Vagina (tissue), 2 donors: Measurements from ENCODE around the gene EBF3.

Source experiments
- CTCF ChIP-seq, 3 experiments: fragments of 450-650 bp in 2 of 3; fragments of 200-600 bp in 1 of 3; sonication (generic) in 1 of 3; IDR thresholded peaks; one replicate each; pipeline ENCODE4 v1.5.1; 2017 to 2019; ENCODE audit warnings: antibody characterized with exemption in 3 of 3, mild to moderate bottlenecking in 2 of 3, moderate library complexity in 2 of 3
- POLR2A ChIP-seq, 2 donors: fragments of 450-650 bp; IDR thresholded peaks; one replicate each; pipeline ENCODE4 v1.6.1; 2017; ENCODE audit warnings: antibody characterized with exemption in 2 of 2, mild to moderate bottlenecking in 2 of 2, moderate library complexity in 2 of 2
- POLR2AphosphoS5 ChIP-seq, 2 donors: sonication (generic); formaldehyde crosslinking; IDR thresholded peaks; one replicate each; pipeline ENCODE4 v1.9.0; 2017; ENCODE audit warnings: antibody characterized with exemption in 2 of 2, mild to moderate bottlenecking in 2 of 2, low read depth in 1 of 2; ENCODE audit not compliant: insufficient read depth in 1 of 2

GRCh38 chr10:129896136-129896859 lies 67.8 kb downstream of the EBF3 start:
- TF ChIP-seq POLR2AphosphoS5 (IDR thresholded peaks at IDR 0.05; ENCODE audit: insufficient read depth in 1 of 2, low read depth in 1 of 2): no peak
- no peak for TF ChIP-seq POLR2A (IDR thresholded peaks at IDR 0.05)
- TF ChIP-seq CTCF (IDR thresholded peaks at IDR 0.05): no peak
